Activated CD4-positive, alpha-beta T cell treated with anti-CD3 and anti-CD28 coated beads for 36 hours (primary cell): ENCODE data around the gene C1orf116. TPM values are rescaled to one million over a fixed set of nuclear protein-coding genes. Genes with fewer than 3 reads are reported as not detected.
A peak's percentile ranks its signal among the peaks of the same experiment; 100 is the strongest.

Experiments
- ATAC-seq: fragments of 200-7000 bp; cut with Tn5 transposase; one replicate; pipeline ENCODE4 v1.10.0; 2021; ENCODE audit warnings: mild to moderate bottlenecking, moderate library complexity
- CTCF ChIA-PET: fragments of 350-600 bp; sonication (Branson Sonifier 250); formaldehyde crosslinking; loops from one replicate; lab custom pipeline; 2021; ENCODE audit warnings: antibody characterized with exemption; lab: Charles Lee
- POLR2A ChIA-PET: fragments of 350-600 bp; sonication (Branson Sonifier 250); formaldehyde crosslinking; loops from one replicate; lab custom pipeline; 2021; ENCODE audit warnings: antibody characterized with exemption, inconsistent platforms; lab: Charles Lee
- DNase-seq: peaks from one replicate; pipeline ENCODE4 v3.0.0-alpha.2; 2020
- H3K27ac Mint-ChIP-seq: one replicate; pipeline ENCODE4 v1.8.0; 2021; ENCODE audit warnings: mixed read lengths
- H3K27me3 Mint-ChIP-seq: one replicate; pipeline ENCODE4 v1.8.0; 2021; ENCODE audit warnings: mixed read lengths
- H3K36me3 Mint-ChIP-seq: one replicate; pipeline ENCODE4 v1.8.0; 2021; ENCODE audit warnings: low read depth, mixed read lengths
- H3K4me1 Mint-ChIP-seq: one replicate; pipeline ENCODE4 v1.8.0; 2021; ENCODE audit warnings: mixed read lengths
- H3K4me3 Mint-ChIP-seq: one replicate; pipeline ENCODE4 v1.8.0; 2021; ENCODE audit warnings: mild to moderate bottlenecking, moderate library complexity, mixed read lengths
- H3K9me3 Mint-ChIP-seq: one replicate; pipeline ENCODE4 v1.8.0; 2021; ENCODE audit warnings: low read depth, mixed read lengths
- intact Hi-C, 2 experiments: fragments of 100-400 bp; cut with DNase I in 1 of 2; cut with micrococcal nuclease in 1 of 2; formaldehyde crosslinking; loops; one replicate each; pipeline versions ENCODE4 v1.14.2 to v1.15.1; 2022 to 2024; cut with DNase I, micrococcal nuclease
- total RNA-seq, 2 experiments: library from RNA; stranded (reverse); gene quantifications; one replicate each; pipeline ENCODE4 v1.2.3, GENCODE V29; 2021

Gene C1orf116
- total RNA-seq, 2 experiments from 2014 or later = 0.05 TPM; not detected in 1

- Mint-ChIP-seq H3K36me3 (no peaks in the 10 kb centered on the region), H3K27ac (no peak overlapping the region), H3K27me3 (peaks cover 16% of the 10 kb centered on the region), H3K4me1 (no peaks in the 10 kb centered on the region), H3K9me3 (no peaks in the 10 kb centered on the region), H3K4me3 (no peak overlapping the region)
- POLR2A ChIA-PET = no interaction called here
- intact Hi-C loops = loop anchor here in 1 of 2 experiments (5.0 kb wide), 1 partner anchor 505 kb away; the partner anchor contains the start of gene CR1
- ATAC-seq = no peak
- CTCF ChIA-PET = interaction anchor here (1.1 to 3.6 kb wide), 4 partner anchors 10 to 57 kb away, joined by 3 to 17 read pairs (median 5); no protein-coding TSS in a partner anchor
- DNase-seq = no peak
These were observed 39.8 kb downstream of the C1orf116 start for GRCh38 chr1:206992790-206993189.

DNA sequence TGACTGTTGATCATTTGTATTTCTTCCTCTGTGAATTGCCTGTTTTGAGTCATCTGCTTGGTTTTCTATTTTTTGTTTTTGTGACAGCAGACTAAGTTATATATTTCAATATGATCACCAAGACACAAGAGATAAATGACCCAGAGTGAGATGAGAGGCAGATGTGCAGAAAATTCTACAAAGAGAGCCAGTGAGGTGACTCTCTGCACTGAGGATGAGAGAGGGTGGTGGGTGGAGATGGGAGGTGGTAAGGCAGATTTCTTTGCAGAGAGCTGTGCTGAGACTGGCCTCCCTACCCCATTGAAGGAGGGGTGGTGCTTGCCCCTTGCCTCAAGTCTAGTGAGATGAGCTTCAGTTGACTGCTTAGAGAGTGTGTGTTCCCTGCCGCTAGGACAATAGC, 44.7 kb downstream of the C1orf116 start:
- no peaks in the 10 kb centered on the region for H3K36me3 Mint-ChIP-seq
- no peak overlapping the region for H3K4me3 Mint-ChIP-seq
- DNase-seq (no peak), ATAC-seq (peak; percentile 30)
- ChIA-PET CTCF (interaction anchor here (0.6 to 0.7 kb wide), 2 partner anchors 52 to 261 kb away, joined by 4 read pairs; no protein-coding TSS in a partner anchor), POLR2A (no interaction called here)
- intact Hi-C loops = loop anchor here in 1 of 2 experiments (10.0 kb wide), 1 partner anchor 353 kb away; the partner anchor contains the start of gene DYRK3
- H3K27ac Mint-ChIP-seq = no peak overlapping the region
- peaks cover 14% of the 10 kb centered on the region for H3K27me3 Mint-ChIP-seq
- H3K9me3 Mint-ChIP-seq = no peaks in the 10 kb centered on the region
- no peaks in the 10 kb centered on the region for H3K4me1 Mint-ChIP-seq

DNA sequence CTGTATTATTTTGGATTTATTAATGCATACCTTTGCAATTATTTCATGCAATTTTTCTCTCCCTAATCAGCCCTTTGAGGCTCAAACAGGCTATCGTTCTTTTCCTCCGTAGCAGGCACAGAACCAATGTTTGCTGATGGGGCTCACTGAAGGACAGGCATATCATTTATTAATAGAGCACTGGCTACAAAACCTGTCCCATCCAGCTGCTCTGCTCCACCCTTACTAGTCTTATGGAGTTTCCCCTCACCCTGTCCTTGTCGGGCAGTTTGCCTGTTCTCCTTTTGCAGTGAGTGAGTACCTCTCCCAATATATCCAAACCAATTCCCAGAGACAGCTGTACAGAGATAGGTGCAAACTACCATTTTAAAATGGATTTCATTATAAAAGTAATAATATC, 45.7 kb downstream of the C1orf116 start:
- Mint-ChIP-seq H3K4me1 (no peaks in the 10 kb centered on the region), H3K27me3 (peaks cover 12% of the 10 kb centered on the region), H3K27ac (no peak overlapping the region), H3K4me3 (no peak overlapping the region), H3K36me3 (no peaks in the 10 kb centered on the region), H3K9me3 (no peaks in the 10 kb centered on the region)
- CTCF ChIA-PET = interaction anchor here (0.9 to 1.3 kb wide), 2 partner anchors 14 to 270 kb away, joined by 3 to 4 read pairs; no protein-coding TSS in a partner anchor
- POLR2A ChIA-PET = no interaction called here
- intact Hi-C loops = loop anchor here in 1 of 2 experiments (10.0 kb wide), 1 partner anchor 352 kb away; the partner anchor contains the start of gene DYRK3
- ATAC-seq = no peak
- DNase-seq = no peak

- H3K36me3 Mint-ChIP-seq = no peaks in the 10 kb centered on the region
- no peaks in the 10 kb centered on the region for H3K4me1 Mint-ChIP-seq
- intact Hi-C loops = loop anchor here in 1 of 2 experiments (10.0 kb wide), 1 partner anchor 352 kb away; the partner anchor contains the start of gene DYRK3
- H3K4me3 Mint-ChIP-seq = no peak overlapping the region
- H3K27ac Mint-ChIP-seq = no peak overlapping the region
- no peak for DNase-seq
- ChIA-PET CTCF (interaction anchor here (0.6 to 1.3 kb wide), 7 partner anchors 14 to 270 kb away, joined by 3 to 6 read pairs (median 4); no protein-coding TSS in a partner anchor), POLR2A (no interaction called here)
- H3K9me3 Mint-ChIP-seq = no peaks in the 10 kb centered on the region
- peaks cover 8% of the 10 kb centered on the region for H3K27me3 Mint-ChIP-seq
- ATAC-seq = no peak
These were observed 46.2 kb downstream of the C1orf116 start for GRCh38 chr1:206986402-206986801.

GRCh38 chr1:206985162-206985749, 47.3 kb downstream of the C1orf116 start:
- no peak overlapping the region for H3K27ac Mint-ChIP-seq
- ATAC-seq (no peak), DNase-seq (no peak)
- H3K9me3 Mint-ChIP-seq = no peaks in the 10 kb centered on the region
- CTCF ChIA-PET = interaction anchor here (0.9 to 1.3 kb wide), 5 partner anchors 13 to 251 kb away, joined by 3 to 5 read pairs (median 4); partner anchors contain the start of gene FCMR
- no peaks in the 10 kb centered on the region for H3K36me3 Mint-ChIP-seq
- peaks cover 6% of the 10 kb centered on the region for H3K27me3 Mint-ChIP-seq
- no peaks in the 10 kb centered on the region for H3K4me1 Mint-ChIP-seq
- intact Hi-C loops = loop anchor here in 1 of 2 experiments (10.0 kb wide), 1 partner anchor 350 kb away; the partner anchor contains the start of gene DYRK3
- POLR2A ChIA-PET = no interaction called here
- no peak overlapping the region for H3K4me3 Mint-ChIP-seq

DNA sequence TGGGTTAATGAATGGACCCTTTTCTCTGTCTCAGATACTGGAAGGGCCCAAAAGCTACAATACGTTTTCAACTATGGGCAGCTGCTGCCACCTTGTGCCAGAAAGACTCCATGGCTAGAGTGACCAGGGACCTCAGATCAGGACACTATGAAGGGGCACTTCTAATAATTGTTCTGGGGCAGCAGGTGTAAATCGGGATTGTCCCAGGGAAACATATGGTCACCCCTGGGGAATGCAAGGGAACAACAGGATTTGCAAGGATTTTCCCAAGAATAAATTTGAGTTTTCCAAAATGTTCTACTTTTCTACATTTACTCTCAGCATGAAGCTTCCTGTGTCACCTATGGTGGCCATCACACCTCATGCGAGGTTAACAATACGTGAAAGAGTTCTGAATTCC, 50.3 kb downstream of the C1orf116 start:
- intact Hi-C loops = loop anchor here (1.0 to 10.0 kb wide), 11 partner anchors 47 to 375 kb away; partner anchors contain the start of genes DYRK3 (in 1 of the 2) and IL20 (in 1 of the 2)
- peak; percentile 81 for ATAC-seq
- peak; percentile 74 for DNase-seq
- Mint-ChIP-seq H3K4me3 (no peak overlapping the region), H3K27me3 (peaks cover 2% of the 10 kb centered on the region), H3K27ac (no peak overlapping the region), H3K4me1 (peaks cover 3% of the 10 kb centered on the region), H3K9me3 (no peaks in the 10 kb centered on the region), H3K36me3 (no peaks in the 10 kb centered on the region)
- CTCF ChIA-PET = interaction anchor here (0.6 to 5.9 kb wide), 62 partner anchors 8 to 1391 kb away, joined by 3 to 64 read pairs (median 4); partner anchors contain the start of genes C1orf116, DYRK3, FCAMR and FCMR
- POLR2A ChIA-PET = no interaction called here

- DNase-seq = no peak
- peaks cover 3% of the 10 kb centered on the region for H3K4me1 Mint-ChIP-seq
- no peak overlapping the region for H3K27ac Mint-ChIP-seq
- H3K36me3 Mint-ChIP-seq = no peaks in the 10 kb centered on the region
- no peak overlapping the region for H3K4me3 Mint-ChIP-seq
- ATAC-seq = peak; percentile 57
- CTCF ChIA-PET = interaction anchor here (1.0 to 5.9 kb wide), 7 partner anchors 9 to 341 kb away, joined by 3 to 64 read pairs (median 6); partner anchors contain the start of gene FCAMR
- H3K27me3 Mint-ChIP-seq = no peaks in the 10 kb centered on the region
- H3K9me3 Mint-ChIP-seq = no peaks in the 10 kb centered on the region
- intact Hi-C loops = loop anchor here in 1 of 2 experiments (5.0 to 10.0 kb wide), 3 partner anchors 172 to 345 kb away; partner anchors contain the start of gene DYRK3
- POLR2A ChIA-PET = no interaction called here
These were observed 53.0 kb downstream of the C1orf116 start for GRCh38 chr1:206979379-206980043.

DNA sequence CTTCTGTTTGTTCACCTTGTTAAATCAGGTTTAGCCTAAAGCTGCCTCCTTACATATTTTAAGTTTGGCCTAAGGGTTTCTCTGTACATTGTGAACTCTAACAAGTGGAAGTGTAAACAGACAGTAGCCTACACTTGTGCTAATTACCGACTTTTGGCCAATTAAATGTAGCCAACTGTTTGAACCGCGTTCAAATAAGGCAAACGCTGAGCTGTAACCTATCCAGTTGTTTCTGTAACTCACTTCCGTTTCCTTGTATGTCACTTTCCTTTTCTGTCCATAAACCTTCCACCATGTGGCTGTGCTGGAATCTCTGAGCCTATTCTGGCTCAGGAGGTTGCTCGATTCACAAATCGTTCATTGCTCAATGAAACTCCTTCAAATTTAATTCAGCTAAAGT, 54.3 kb downstream of the C1orf116 start:
- ChIA-PET CTCF (interaction anchor here (0.6 kb wide), 1 partner anchor 42 kb away, joined by 3 read pairs; no protein-coding TSS in a partner anchor), POLR2A (no interaction called here)
- H3K27ac Mint-ChIP-seq = no peak overlapping the region
- H3K4me3 Mint-ChIP-seq = no peak overlapping the region
- no peaks in the 10 kb centered on the region for H3K9me3 Mint-ChIP-seq
- ATAC-seq (no peak), DNase-seq (no peak)
- H3K36me3 Mint-ChIP-seq = no peaks in the 10 kb centered on the region
- H3K27me3 Mint-ChIP-seq = no peaks in the 10 kb centered on the region
- H3K4me1 Mint-ChIP-seq = peaks cover 3% of the 10 kb centered on the region
- intact Hi-C loops = no loop called here

DNA sequence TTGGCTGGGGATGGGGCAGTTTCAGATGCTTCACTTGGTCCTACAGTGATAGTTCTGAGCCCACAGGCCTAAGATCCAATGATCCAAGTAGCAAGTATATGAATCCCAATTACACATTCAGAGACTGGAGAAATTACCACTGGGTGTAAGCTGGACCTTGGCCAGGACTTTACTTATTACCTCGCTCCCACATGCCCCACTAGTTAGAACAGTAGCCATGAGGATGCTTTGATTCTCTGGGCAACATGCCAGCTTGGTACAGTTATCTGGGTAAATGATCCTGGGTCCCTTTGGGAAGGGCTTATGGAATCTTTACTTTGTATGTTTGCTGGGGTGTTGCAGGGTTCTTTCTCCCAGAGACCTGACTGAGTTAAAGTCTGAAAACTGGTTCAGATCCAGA, 57.2 kb downstream of the C1orf116 start:
- H3K4me1 Mint-ChIP-seq = peaks cover 3% of the 10 kb centered on the region
- ChIA-PET POLR2A (no interaction called here), CTCF (interaction anchor here (0.7 to 0.8 kb wide), 2 partner anchors 14 to 361 kb away, joined by 3 read pairs; no protein-coding TSS in a partner anchor)
- no peaks in the 10 kb centered on the region for H3K36me3 Mint-ChIP-seq
- no peaks in the 10 kb centered on the region for H3K27me3 Mint-ChIP-seq
- ATAC-seq = no peak
- H3K4me3 Mint-ChIP-seq = no peak overlapping the region
- no peak for DNase-seq
- intact Hi-C loops = no loop called here
- no peak overlapping the region for H3K27ac Mint-ChIP-seq
- no peaks in the 10 kb centered on the region for H3K9me3 Mint-ChIP-seq

- H3K4me3 Mint-ChIP-seq = no peak overlapping the region
- no peaks in the 10 kb centered on the region for H3K27me3 Mint-ChIP-seq
- intact Hi-C loops = no loop called here
- ATAC-seq = no peak
- POLR2A ChIA-PET = no interaction called here
- no peaks in the 10 kb centered on the region for H3K4me1 Mint-ChIP-seq
- CTCF ChIA-PET = interaction anchor here (0.9 to 8.0 kb wide), 4 partner anchors 8 to 248 kb away, joined by 3 to 64 read pairs (median 6); no protein-coding TSS in a partner anchor
- H3K9me3 Mint-ChIP-seq = no peaks in the 10 kb centered on the region
- no peak overlapping the region for H3K27ac Mint-ChIP-seq
- no peaks in the 10 kb centered on the region for H3K36me3 Mint-ChIP-seq
- DNase-seq = no peak
These were observed 58.4 kb downstream of the C1orf116 start for GRCh38 chr1:206974140-206974539.

GRCh38 chr1:206972728-206973127, 59.8 kb downstream of the C1orf116 start:
- H3K4me3 Mint-ChIP-seq = no peak overlapping the region
- CTCF ChIA-PET = interaction anchor here (0.7 to 8.0 kb wide), 14 partner anchors 9 to 314 kb away, joined by 3 to 64 read pairs (median 4); no protein-coding TSS in a partner anchor
- H3K4me1 Mint-ChIP-seq = peaks cover 8% of the 10 kb centered on the region
- no peak overlapping the region for H3K27ac Mint-ChIP-seq
- DNase-seq (no peak), ATAC-seq (no peak)
- H3K36me3 Mint-ChIP-seq = no peaks in the 10 kb centered on the region
- no peaks in the 10 kb centered on the region for H3K9me3 Mint-ChIP-seq
- intact Hi-C loops = no loop called here
- H3K27me3 Mint-ChIP-seq = no peaks in the 10 kb centered on the region
- POLR2A ChIA-PET = no interaction called here
